Adrenal gland (tissue), 19 donors: ENCODE measurements around the gene GOLGA8Q. TPM values are rescaled to one million over a fixed set of nuclear protein-coding genes. Genes with fewer than 3 reads are reported as not detected.
"Not testable (repeated sequence)": the region's sequence is repeated elsewhere in the genome, so short reads cannot be mapped to it uniquely, and the experiment has no call there.

Source experiments
- DNase-seq, 7 donors: peaks; one replicate each; pipeline ENCODE4 v3.0.0-alpha.2; 2019 to 2020
- H3K27ac ChIP-seq, 5 donors: fragments of 200-600 bp; sonication (generic) in 4 of 5; 1 replicate in 3 of 5; 2 replicates in 2 of 5; pipeline versions ENCODE4 v1.5.1 to v1.8.0; 2016 to 2020; ENCODE audit warnings: mild to moderate bottlenecking in 1 of 5
- H3K27me3 ChIP-seq: fragments of 200-600 bp; 2 replicates; pipeline ENCODE4 v1.8.0; 2021
- H3K36me3 ChIP-seq, 2 donors: fragments of 200-600 bp; replicated peaks in 1 of 2; 1 replicate in 1 of 2; 2 replicates in 1 of 2; pipeline versions ENCODE4 v1.5.1 to v1.8.0; 2018 to 2022
- H3K4me1 ChIP-seq, 2 donors: fragments of 200-600 bp; replicated peaks in 1 of 2; 1 replicate in 1 of 2; 2 replicates in 1 of 2; pipeline versions ENCODE4 v1.5.1 to v1.8.0; 2018 to 2021
- H3K4me3 ChIP-seq, 4 donors: fragments of 200-600 bp; sonication (generic) in 3 of 4; one replicate each; pipeline ENCODE4 v1.5.1; 2016 to 2018
- H3K9me3 ChIP-seq, 3 donors: fragments of 200-600 bp; sonication (generic) in 1 of 3; replicated peaks in 1 of 3; 1 replicate in 2 of 3; 2 replicates in 1 of 3; pipeline versions ENCODE4 v1.5.1 to v1.8.0; 2016 to 2021
- WGBS, 4 donors: extraction: QIAGEN DNeasy Blood & Tissue Kit in 2 of 4; methylation state at CpG; one replicate each; pipeline versions ENCODE4 v1.1.5 to v1.1.7; 2013 to 2017; 5-methylcytosine and 5-hydroxymethylcytosine counted together
- intact Hi-C, 2 donors: fragments of 100-400 bp; cut with DNase I; formaldehyde crosslinking; loops; one replicate each; pipeline versions ENCODE4 v1.14.1 to v1.15.0; 2022 to 2023
- long read RNA-seq, 10 donors: library from polyadenylated mRNA in 3 of 10; unstranded in 2 of 10; stranded (forward) in 1 of 10; transcript quantifications; one replicate each; pipeline ENCODE4 v2.0.0 and lab custom pipeline, GENCODE V29; 2021 to 2026
- polyA plus RNA-seq, 3 donors: library from polyadenylated mRNA; stranded (reverse); fragments of 200-250 nt in 2 of 3; fragments of 350-450 nt in 1 of 3; fragmentation: Illumina TruSeq in 1 of 3; extraction: RNeasy Lipid Tissue Mini Kit (QIAGEN cat#74804) in 1 of 3; gene quantifications; one replicate each; pipeline ENCODE4 v1.2.3, GENCODE V29; 2013 to 2014
- total RNA-seq, 9 donors: library from RNA; depleted of rRNA in 4 of 9; stranded (reverse); fragments of >200 nt in 4 of 9; fragments of 120-200 nt in 1 of 9; fragmentation: NEBNext Ultra II Directional in 1 of 9; extraction: Animal tissue kit (Norgen Biotek cat#: 25700) in 1 of 9; gene quantifications; one replicate each; pipeline versions ENCODE4 v1.1.0 to v1.2.4, GENCODE V29; 2013 to 2023
- donor health status: healthy with polysubstance abuse.
- donor health status: Bipolar disorder and iron deficiency.
- donor health status: DM: yes; HTN: yes; CAD: no.
- donor health status: DM: no; HTN: no; CAD: no.
- donor health status: DM: no; HTN: no; CAD: no.
- donor health status: DM: yes; HTN: yes; CAD: no.

GOLGA8Q gene
- total RNA-seq: 1 to 10 TPM in 5 of 9 donors, under 1 TPM in 2, not detected in 2; 0.68 to 2.0 (median 1.5) TPM
- 1 to 10 TPM in 1 of 3 donors, under 1 TPM in 2; 0.13 to 2.9 (median 0.60) TPM for polyA plus RNA-seq
- long read RNA-seq, donor 1: 0 reads
- long read RNA-seq, donor 2: 0 reads
- long read RNA-seq, donor 3: 0 reads
- long read RNA-seq, donor 4: 0 reads
- long read RNA-seq, donor 5: 0 reads
- long read RNA-seq, donor 6, partial matches to known transcripts: 0 of 1 reads
- long read RNA-seq, donor 6, other reads (novel, unspliced or antisense): 1 of 1 reads
- long read RNA-seq, donor 7: 0 reads
- long read RNA-seq, donor 8: 0 reads
- long read RNA-seq, donor 9: 0 reads
- long read RNA-seq, donor 10: 0 reads

GRCh38 chr15:30551750-30552149, at the start of gene GOLGA8Q:
GOLGA8Q (plus strand) TSS chr15:30552050; CDS start chr15:30552078, 28 bp downstream.
- H3K27me3 ChIP-seq, H3K27ac ChIP-seq, DNase-seq, H3K36me3 ChIP-seq, H3K4me3 ChIP-seq, H3K4me1 ChIP-seq, H3K9me3 ChIP-seq, intact Hi-C loops: not testable (repeated sequence)
- WGBS, 4 donors: 83 to 87% (median 86%) methylated on average over 4 of the region's 9 CpGs; no CpG with 5 or more reads in 1 of the 4 donors

- H3K27me3 ChIP-seq, intact Hi-C loops, H3K4me3 ChIP-seq, H3K4me1 ChIP-seq, H3K27ac ChIP-seq, H3K9me3 ChIP-seq, DNase-seq, H3K36me3 ChIP-seq: not testable (repeated sequence)
- 89 to 99% (median 94%) methylated on average over 3 to 7 of the region's 11 CpGs for WGBS, 4 donors
These were observed 48.7 kb upstream of the GOLGA8Q start for GRCh38 chr15:30502904-30503781.

- H3K9me3 ChIP-seq, H3K27ac ChIP-seq, DNase-seq, H3K36me3 ChIP-seq, H3K4me1 ChIP-seq, H3K4me3 ChIP-seq, intact Hi-C loops, H3K27me3 ChIP-seq: not testable (repeated sequence)
- 65 to 90% (median 66%) methylated on average over 2 to 5 of the region's 5 CpGs for WGBS, 4 donors
These were observed 47.5 kb upstream of the GOLGA8Q start for GRCh38 chr15:30504162-30504843.

GRCh38 chr15:30514545-30514944, 37.3 kb upstream of the GOLGA8Q start:
- H3K27me3 ChIP-seq, H3K4me1 ChIP-seq, H3K4me3 ChIP-seq, H3K27ac ChIP-seq, intact Hi-C loops, H3K36me3 ChIP-seq, DNase-seq, H3K9me3 ChIP-seq: not testable (repeated sequence)
- no CpG with 5 or more reads among the region's 4 CpGs for WGBS, 4 donors

- DNase-seq, H3K36me3 ChIP-seq, H3K27me3 ChIP-seq, H3K9me3 ChIP-seq, H3K4me1 ChIP-seq, H3K27ac ChIP-seq, intact Hi-C loops, H3K4me3 ChIP-seq: not testable (repeated sequence)
- WGBS, 4 donors: 70 to 92% (median 79%) methylated on average over 1 to 3 of the region's 7 CpGs
These were observed 28.2 kb upstream of the GOLGA8Q start for GRCh38 chr15:30523453-30524243.

GRCh38 chr15:30525912-30526311, 25.9 kb upstream of the GOLGA8Q start:
- H3K9me3 ChIP-seq, intact Hi-C loops, H3K4me3 ChIP-seq, H3K27me3 ChIP-seq, H3K27ac ChIP-seq, H3K36me3 ChIP-seq, H3K4me1 ChIP-seq, DNase-seq: not testable (repeated sequence)
- 33 to 60% methylated on average over 1 of the region's 4 CpGs; no CpG with 5 or more reads in 2 of the 4 donors for WGBS, 4 donors

- H3K4me1 ChIP-seq, H3K36me3 ChIP-seq, intact Hi-C loops, H3K27me3 ChIP-seq, H3K27ac ChIP-seq, H3K9me3 ChIP-seq, DNase-seq, H3K4me3 ChIP-seq: not testable (repeated sequence)
- WGBS, 4 donors: no CpG with 5 or more reads among the region's 3 CpGs
These were observed 22.8 kb upstream of the GOLGA8Q start for GRCh38 chr15:30529049-30529448.
